KMS-11 (cell line): Measurements from ENCODE around the gene NCKAP5.

ENCODE experiments used
- H2AFZ ChIP-seq: fragments of 200-600 bp; sonication (generic); 2 replicates; pipeline ENCODE4 v1.6.1; 2016; ENCODE audit warnings: antibody characterized with exemption, mixed run types, low read depth
- H3K27ac ChIP-seq: fragments of 200-600 bp; sonication (generic); 2 replicates; pipeline ENCODE4 v1.6.1; 2016; ENCODE audit warnings: mild to moderate bottlenecking, mixed run types
- H3K27me3 ChIP-seq: fragments of 200-600 bp; sonication (generic); 2 replicates; pipeline ENCODE4 v1.6.1; 2017; ENCODE audit warnings: mild to moderate bottlenecking, low read depth, mixed run types, moderate library complexity; ENCODE audit not compliant: insufficient read depth
- H3K36me3 ChIP-seq: fragments of 200-600 bp; sonication (generic); 2 replicates; pipeline ENCODE4 v1.6.1; 2017; ENCODE audit warnings: mild to moderate bottlenecking, mixed run types; ENCODE audit not compliant: insufficient read depth
- H3K4me1 ChIP-seq: fragments of 200-600 bp; sonication (generic); 2 replicates; pipeline ENCODE4 v1.6.1; 2016; ENCODE audit warnings: mild to moderate bottlenecking, low read depth, mixed run types; ENCODE audit not compliant: poor library complexity, severe bottlenecking
- H3K4me2 ChIP-seq: fragments of 200-600 bp; sonication (generic); 2 replicates; pipeline ENCODE4 v1.7.0; 2016; ENCODE audit warnings: mild to moderate bottlenecking, mixed run types
- H3K4me3 ChIP-seq: fragments of 200-600 bp; sonication (generic); IDR thresholded peaks from 2 replicates; pipeline ENCODE4 v1.6.1; 2017; ENCODE audit warnings: low read depth, low read length, mixed read lengths; ENCODE audit not compliant: insufficient read depth
- H3K79me2 ChIP-seq: fragments of 200-600 bp; sonication (generic); 2 replicates; pipeline ENCODE4 v1.6.1; 2016; ENCODE audit warnings: low read depth, mixed run types; ENCODE audit not compliant: insufficient read depth
- H3K9ac ChIP-seq: fragments of 200-600 bp; sonication (generic); 2 replicates; pipeline ENCODE4 v1.6.1; 2016; ENCODE audit warnings: mild to moderate bottlenecking, mixed run types
- H4K20me1 ChIP-seq: fragments of 200-600 bp; sonication (generic); 2 replicates; pipeline ENCODE4 v1.6.1; 2016; ENCODE audit warnings: mild to moderate bottlenecking, mixed run types; ENCODE audit not compliant: insufficient read depth
- TF ChIP-seq, protein P1 (sequence below): fragments of 200-600 bp; sonication (generic); conservative IDR thresholded peaks from 2 replicates; pipeline ENCODE4 v1.6.1; 2017; ENCODE audit warnings: low read depth, mild to moderate bottlenecking, antibody characterized with exemption, low read length, moderate library complexity, mixed read lengths

Gene NCKAP5

DNA sequence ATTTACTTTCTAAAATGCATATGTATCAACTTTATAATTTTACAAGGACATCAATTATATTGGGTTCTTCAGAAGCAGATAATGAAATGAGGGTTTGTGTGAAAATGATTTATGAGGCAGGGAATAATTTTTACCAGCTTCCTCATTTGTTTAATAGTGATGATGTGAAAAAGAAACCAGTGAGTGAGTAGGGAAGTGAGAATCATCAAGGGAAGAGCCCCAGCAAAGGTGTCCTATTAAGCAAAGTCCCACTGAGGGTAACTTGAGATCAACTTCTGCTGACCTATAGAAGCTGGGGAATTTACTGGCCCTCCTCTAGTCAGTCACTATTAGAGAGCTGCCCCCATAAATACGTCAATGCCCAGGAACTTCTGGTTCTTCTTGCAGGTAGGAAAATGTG, 631.5 kb downstream of the NCKAP5 start:
- Histone ChIP-seq H2AFZ (no peak overlapping the region), H3K4me2 (no peak overlapping the region), H3K36me3 (no peaks in the 10 kb centered on the region), H3K4me1 (no peaks in the 10 kb centered on the region), H3K9ac (no peak overlapping the region), H4K20me1 (no peaks in the 10 kb centered on the region), H3K4me3 (no peak overlapping the region), H3K79me2 (no peaks in the 10 kb centered on the region), H3K27me3 (no peaks in the 10 kb centered on the region), H3K27ac (no peak overlapping the region)
- TF ChIP-seq, protein P1, sequence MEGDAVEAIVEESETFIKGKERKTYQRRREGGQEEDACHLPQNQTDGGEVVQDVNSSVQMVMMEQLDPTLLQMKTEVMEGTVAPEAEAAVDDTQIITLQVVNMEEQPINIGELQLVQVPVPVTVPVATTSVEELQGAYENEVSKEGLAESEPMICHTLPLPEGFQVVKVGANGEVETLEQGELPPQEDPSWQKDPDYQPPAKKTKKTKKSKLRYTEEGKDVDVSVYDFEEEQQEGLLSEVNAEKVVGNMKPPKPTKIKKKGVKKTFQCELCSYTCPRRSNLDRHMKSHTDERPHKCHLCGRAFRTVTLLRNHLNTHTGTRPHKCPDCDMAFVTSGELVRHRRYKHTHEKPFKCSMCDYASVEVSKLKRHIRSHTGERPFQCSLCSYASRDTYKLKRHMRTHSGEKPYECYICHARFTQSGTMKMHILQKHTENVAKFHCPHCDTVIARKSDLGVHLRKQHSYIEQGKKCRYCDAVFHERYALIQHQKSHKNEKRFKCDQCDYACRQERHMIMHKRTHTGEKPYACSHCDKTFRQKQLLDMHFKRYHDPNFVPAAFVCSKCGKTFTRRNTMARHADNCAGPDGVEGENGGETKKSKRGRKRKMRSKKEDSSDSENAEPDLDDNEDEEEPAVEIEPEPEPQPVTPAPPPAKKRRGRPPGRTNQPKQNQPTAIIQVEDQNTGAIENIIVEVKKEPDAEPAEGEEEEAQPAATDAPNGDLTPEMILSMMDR, result no peak

DNA sequence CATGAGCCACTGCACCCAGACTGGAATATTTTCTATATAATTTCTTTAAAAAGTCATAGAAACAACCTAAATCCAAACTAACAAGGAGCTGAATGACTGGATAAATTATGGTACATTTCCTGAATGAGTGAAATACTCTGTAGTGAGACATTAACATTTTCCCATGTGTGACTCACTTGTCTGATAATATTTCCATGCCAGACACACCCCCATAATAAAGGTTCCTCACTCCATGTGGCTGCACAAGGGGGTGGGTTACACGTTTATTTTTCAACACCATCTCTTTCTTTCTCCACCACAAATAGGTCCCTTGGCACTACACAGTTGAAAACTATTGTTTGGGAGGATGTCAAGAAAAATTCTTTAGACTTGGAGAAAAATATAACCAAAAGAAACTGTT, 632.0 kb downstream of the NCKAP5 start:
- H3K27me3 ChIP-seq, result no peaks in the 10 kb centered on the region
- no peaks in the 10 kb centered on the region for H3K4me1 ChIP-seq
- no peaks in the 10 kb centered on the region for H3K79me2 ChIP-seq
- H2AFZ ChIP-seq, result no peak overlapping the region
- TF ChIP-seq, protein P1, result no peak
- no peaks in the 10 kb centered on the region for H3K36me3 ChIP-seq
- no peak overlapping the region for H3K4me3 ChIP-seq
- no peaks in the 10 kb centered on the region for H4K20me1 ChIP-seq
- no peak overlapping the region for H3K27ac ChIP-seq
- H3K9ac ChIP-seq, result no peak overlapping the region
- H3K4me2 ChIP-seq, result no peak overlapping the region

DNA sequence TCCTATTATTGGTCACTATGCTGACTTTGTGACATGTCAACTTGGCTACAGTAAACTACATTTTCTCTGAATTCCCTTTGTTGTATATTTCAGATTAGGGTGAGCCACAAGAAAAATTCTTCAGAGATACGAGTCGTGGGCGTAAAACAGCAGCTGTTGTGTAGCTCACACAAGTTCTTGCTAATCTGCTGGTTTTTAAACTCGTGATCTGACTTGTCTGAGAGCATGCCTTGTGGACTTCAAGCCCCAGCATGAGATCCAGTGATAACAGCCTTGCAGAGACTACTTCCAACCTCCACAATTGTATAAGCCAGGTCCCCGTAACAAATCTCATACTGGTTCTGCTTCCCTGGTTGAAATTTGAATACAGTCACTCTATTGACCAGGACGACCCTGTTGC, 638.5 kb downstream of the NCKAP5 start:
- Histone ChIP-seq H3K79me2 (no peaks in the 10 kb centered on the region), H2AFZ (no peak overlapping the region), H3K36me3 (no peaks in the 10 kb centered on the region), H3K4me3 (no peak overlapping the region), H4K20me1 (no peaks in the 10 kb centered on the region), H3K27ac (no peak overlapping the region), H3K4me2 (no peak overlapping the region), H3K9ac (no peak overlapping the region), H3K4me1 (no peaks in the 10 kb centered on the region), H3K27me3 (no peaks in the 10 kb centered on the region)
- TF ChIP-seq, protein P1, result no peak

DNA sequence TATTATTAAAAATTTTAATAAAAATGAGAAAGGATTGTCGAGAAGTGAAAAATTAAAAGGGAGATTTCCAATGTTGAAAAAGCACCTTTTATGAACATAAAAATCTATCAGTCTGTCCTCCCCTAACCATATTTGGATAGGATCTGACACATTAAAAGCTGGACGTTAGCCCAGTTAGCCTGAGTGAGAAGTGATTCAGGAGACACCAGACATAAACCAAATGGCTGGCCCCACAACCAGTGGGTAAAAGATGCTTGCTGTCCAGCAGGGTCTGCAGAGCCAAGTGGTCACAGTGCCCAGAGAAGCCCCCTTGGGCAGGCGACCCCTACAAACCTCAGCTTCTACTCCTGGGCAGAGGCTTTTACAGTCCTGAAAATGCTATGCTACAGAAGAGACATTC, 644.5 kb downstream of the NCKAP5 start:
- no peak overlapping the region for H3K4me2 ChIP-seq
- no peak overlapping the region for H3K27ac ChIP-seq
- no peaks in the 10 kb centered on the region for H3K27me3 ChIP-seq
- TF ChIP-seq, protein P1, result no peak
- H3K4me3 ChIP-seq, result no peak overlapping the region
- no peaks in the 10 kb centered on the region for H4K20me1 ChIP-seq
- no peak overlapping the region for H3K9ac ChIP-seq
- H2AFZ ChIP-seq, result no peak overlapping the region
- H3K4me1 ChIP-seq, result no peaks in the 10 kb centered on the region
- H3K36me3 ChIP-seq, result no peaks in the 10 kb centered on the region
- no peaks in the 10 kb centered on the region for H3K79me2 ChIP-seq
